PC-9 (cell line): Measurements from ENCODE around the gene CYP39A1. TPM values are rescaled to one million over a fixed set of nuclear protein-coding genes. Genes with fewer than 3 reads are reported as not detected.

Experiments
- BruUV-seq: library from RNA; stranded (reverse); fragments of 400-500 nt; replicated peaks from 2 replicates; lab custom pipeline; 2021; lab: Mats Ljungman, UMichigan
- CTCF ChIA-PET: fragments of 300-600 bp; sonication (Branson Sonifier 250); formaldehyde crosslinking; loops from one replicate; lab custom pipeline; 2022; ENCODE audit warnings: antibody characterized with exemption; lab: Charles Lee
- POLR2A ChIA-PET: fragments of 300-600 bp; sonication (Branson Sonifier 250); formaldehyde crosslinking; loops from one replicate; lab custom pipeline; 2022; ENCODE audit warnings: antibody characterized with exemption; ENCODE audit not compliant: unreplicated experiment; lab: Charles Lee
- DNase-seq, 2 experiments: peaks; one replicate each; pipeline versions ENCODE4 v3.0.0 to v3.0.0-alpha.2; 2015 to 2022; ENCODE audit warnings: mixed read lengths in 1 of 2
- H2AFZ ChIP-seq: fragments of 200-600 bp; sonication (generic); 2 replicates; pipeline ENCODE4 v1.8.1; 2017; ENCODE audit warnings: antibody characterized with exemption
- H3F3A ChIP-seq: fragments of 200-600 bp; sonication (generic); 2 replicates; pipeline ENCODE4 v1.8.1; 2017; ENCODE audit warnings: antibody characterized with exemption, mild to moderate bottlenecking, low read depth; ENCODE audit not compliant: insufficient read depth
- H3K27ac ChIP-seq: fragments of 200-600 bp; sonication (generic); 2 replicates; pipeline ENCODE4 v1.6.1; 2016; ENCODE audit warnings: mixed run types
- H3K27me3 ChIP-seq: fragments of 200-600 bp; sonication (generic); 2 replicates; pipeline ENCODE4 v1.6.1; 2016; ENCODE audit warnings: low read depth, mixed run types; ENCODE audit not compliant: insufficient read depth
- H3K36me3 ChIP-seq: fragments of 200-600 bp; sonication (generic); 2 replicates; pipeline ENCODE4 v1.6.1; 2016; ENCODE audit warnings: low read depth, mixed run types
- H3K4me1 ChIP-seq: fragments of 200-600 bp; sonication (generic); replicated peaks from 2 replicates; pipeline ENCODE4 v1.6.1; 2016; ENCODE audit warnings: mixed run types; ENCODE audit not compliant: insufficient read depth
- H3K4me2 ChIP-seq: fragments of 200-600 bp; sonication (generic); 2 replicates; pipeline ENCODE4 v1.6.1; 2017; ENCODE audit warnings: mixed run types
- H3K4me3 ChIP-seq: fragments of 200-600 bp; sonication (generic); 2 replicates; pipeline ENCODE4 v1.6.1; 2016; ENCODE audit warnings: mixed run types
- H3K79me2 ChIP-seq: fragments of 200-600 bp; sonication (generic); 2 replicates; pipeline ENCODE4 v1.6.1; 2017; ENCODE audit warnings: low read depth, mixed run types
- H3K9me2 ChIP-seq: fragments of 200-600 bp; sonication (generic); 2 replicates; pipeline ENCODE4 v1.8.1; 2017; ENCODE audit warnings: mild to moderate bottlenecking; ENCODE audit not compliant: insufficient read depth
- H3K9me3 ChIP-seq: fragments of 200-600 bp; sonication (generic); 2 replicates; pipeline ENCODE4 v1.8.1; 2016; ENCODE audit warnings: low read depth; ENCODE audit not compliant: insufficient read depth
- H4K20me1 ChIP-seq: fragments of 200-600 bp; sonication (generic); 2 replicates; pipeline ENCODE4 v1.8.1; 2017; ENCODE audit not compliant: insufficient read depth
- EZH2 ChIP-seq: fragments of 200-600 bp; sonication (generic); IDR thresholded peaks from 2 replicates; pipeline ENCODE4 v1.8.0; 2017; ENCODE audit warnings: antibody characterized with exemption, low read depth
- intact Hi-C: fragments of 100-400 bp; cut with micrococcal nuclease; formaldehyde crosslinking; loops from one replicate; pipeline ENCODE4 v1.10.0; 2022; ENCODE audit not compliant: unreplicated experiment
- total RNA-seq: library from RNA; stranded (reverse); gene quantifications from 2 replicates; pipeline ENCODE4 v1.2.3, GENCODE V29; 2021
- TF ChIP-seq, protein P1 (sequence below): fragments of 200-600 bp; sonication (generic); conservative IDR thresholded peaks from 2 replicates; pipeline ENCODE4 v1.6.1; 2017; ENCODE audit warnings: mixed run types, antibody characterized with exemption, mild to moderate bottlenecking, moderate library complexity

CYP39A1 gene
- total RNA-seq, 1 experiment from 2014 or later: 5.6 TPM

DNA sequence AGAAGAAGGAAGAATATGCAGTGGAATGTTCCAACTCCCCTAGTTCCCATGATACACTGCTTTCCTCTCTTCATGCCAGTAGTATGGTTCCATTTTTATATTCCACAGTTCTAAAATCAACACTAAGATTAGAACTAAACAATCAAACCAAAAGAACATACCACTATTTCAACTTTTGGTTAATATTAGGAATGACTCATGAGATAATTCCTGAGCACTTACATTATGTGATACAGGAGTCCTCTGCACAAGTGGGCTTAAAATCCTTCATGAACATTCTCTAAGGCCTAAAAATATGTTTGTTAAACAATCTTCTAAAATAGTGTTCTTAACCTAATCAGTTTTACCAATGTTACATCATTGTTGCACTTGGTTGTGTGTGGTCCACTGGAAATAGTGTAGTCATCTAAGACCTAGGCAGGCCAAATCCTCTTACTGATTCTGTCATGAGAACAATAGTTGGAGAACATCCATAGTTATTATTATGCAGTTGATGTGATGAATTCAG, 131.1 kb downstream of the CYP39A1 start:
- TF ChIP-seq, protein P1, sequence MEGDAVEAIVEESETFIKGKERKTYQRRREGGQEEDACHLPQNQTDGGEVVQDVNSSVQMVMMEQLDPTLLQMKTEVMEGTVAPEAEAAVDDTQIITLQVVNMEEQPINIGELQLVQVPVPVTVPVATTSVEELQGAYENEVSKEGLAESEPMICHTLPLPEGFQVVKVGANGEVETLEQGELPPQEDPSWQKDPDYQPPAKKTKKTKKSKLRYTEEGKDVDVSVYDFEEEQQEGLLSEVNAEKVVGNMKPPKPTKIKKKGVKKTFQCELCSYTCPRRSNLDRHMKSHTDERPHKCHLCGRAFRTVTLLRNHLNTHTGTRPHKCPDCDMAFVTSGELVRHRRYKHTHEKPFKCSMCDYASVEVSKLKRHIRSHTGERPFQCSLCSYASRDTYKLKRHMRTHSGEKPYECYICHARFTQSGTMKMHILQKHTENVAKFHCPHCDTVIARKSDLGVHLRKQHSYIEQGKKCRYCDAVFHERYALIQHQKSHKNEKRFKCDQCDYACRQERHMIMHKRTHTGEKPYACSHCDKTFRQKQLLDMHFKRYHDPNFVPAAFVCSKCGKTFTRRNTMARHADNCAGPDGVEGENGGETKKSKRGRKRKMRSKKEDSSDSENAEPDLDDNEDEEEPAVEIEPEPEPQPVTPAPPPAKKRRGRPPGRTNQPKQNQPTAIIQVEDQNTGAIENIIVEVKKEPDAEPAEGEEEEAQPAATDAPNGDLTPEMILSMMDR: no peak
- TF ChIP-seq EZH2: no peak
- no peaks in the 10 kb centered on the region for H3K9me3 ChIP-seq
- no peaks in the 10 kb centered on the region for H3K27me3 ChIP-seq
- ChIA-PET POLR2A (no interaction called here), CTCF (no interaction called here)
- no peaks in the 10 kb centered on the region for H3K36me3 ChIP-seq
- BruUV-seq: no TSS peak
- H3K27ac ChIP-seq: no peak overlapping the region
- no peak for DNase-seq
- H3F3A ChIP-seq: no peaks in the 10 kb centered on the region
- no peak overlapping the region for H3K4me2 ChIP-seq
- H3K9me2 ChIP-seq: no peaks in the 10 kb centered on the region
- intact Hi-C loops: no loop called here
- H3K4me1 ChIP-seq: no peaks in the 10 kb centered on the region
- no peak overlapping the region for H3K4me3 ChIP-seq
- no peaks in the 10 kb centered on the region for H3K79me2 ChIP-seq
- H2AFZ ChIP-seq: no peak overlapping the region
- H4K20me1 ChIP-seq: no peaks in the 10 kb centered on the region

DNA sequence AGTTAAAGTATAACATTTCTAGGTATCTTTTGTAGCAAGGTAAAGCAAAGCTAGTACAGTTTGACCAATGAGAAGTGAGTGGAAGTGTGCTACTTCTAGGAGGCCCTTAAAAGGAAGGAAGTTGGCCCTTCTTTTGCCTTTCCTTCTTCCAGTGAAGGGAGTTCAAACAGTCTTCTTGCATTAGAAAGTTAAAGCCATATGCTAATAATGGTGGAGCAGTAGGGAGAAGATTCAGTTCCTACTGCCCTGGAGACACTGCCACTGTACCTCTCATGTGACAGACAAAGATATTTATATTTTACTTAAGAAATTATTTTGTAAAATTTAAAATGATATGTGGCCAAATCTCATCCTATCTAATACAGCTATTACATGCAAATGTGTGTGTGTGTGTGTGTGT, 135.4 kb downstream of the CYP39A1 start:
- no peaks in the 10 kb centered on the region for H3F3A ChIP-seq
- no peaks in the 10 kb centered on the region for H3K36me3 ChIP-seq
- ChIA-PET CTCF (no interaction called here), POLR2A (no interaction called here)
- H4K20me1 ChIP-seq: no peaks in the 10 kb centered on the region
- no TSS peak for BruUV-seq
- H3K27ac ChIP-seq: no peak overlapping the region
- no peaks in the 10 kb centered on the region for H3K27me3 ChIP-seq
- no peak for DNase-seq
- no peaks in the 10 kb centered on the region for H3K79me2 ChIP-seq
- no peaks in the 10 kb centered on the region for H3K9me2 ChIP-seq
- H2AFZ ChIP-seq: no peak overlapping the region
- H3K9me3 ChIP-seq: no peaks in the 10 kb centered on the region
- no peaks in the 10 kb centered on the region for H3K4me1 ChIP-seq
- no peak overlapping the region for H3K4me2 ChIP-seq
- TF ChIP-seq, protein P1: no peak
- no peak for TF ChIP-seq EZH2
- intact Hi-C loops: no loop called here
- no peak overlapping the region for H3K4me3 ChIP-seq

DNA sequence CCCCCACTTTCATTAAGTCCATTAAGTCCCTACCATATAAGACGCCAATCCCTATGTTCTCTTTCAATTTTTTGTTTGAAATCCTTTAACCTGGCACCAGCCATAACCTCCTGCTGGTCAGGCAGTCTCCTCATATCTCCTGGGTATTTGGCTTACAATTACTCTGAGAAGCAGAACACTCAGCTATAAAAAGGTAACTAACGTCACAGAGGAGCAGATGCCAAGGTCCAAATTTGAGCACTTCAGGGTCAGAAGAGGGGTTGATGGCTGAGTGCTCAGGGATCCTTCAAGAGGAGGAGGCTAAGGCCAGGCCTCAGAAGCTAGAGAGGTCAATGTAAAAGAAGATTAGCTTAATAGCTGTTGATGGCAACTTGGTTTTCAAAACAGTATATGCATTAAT, 139.1 kb downstream of the CYP39A1 start:
- no peaks in the 10 kb centered on the region for H3K4me1 ChIP-seq
- H4K20me1 ChIP-seq: no peaks in the 10 kb centered on the region
- no peaks in the 10 kb centered on the region for H3F3A ChIP-seq
- no peak overlapping the region for H3K4me3 ChIP-seq
- H3K27ac ChIP-seq: no peak overlapping the region
- no peak overlapping the region for H3K4me2 ChIP-seq
- intact Hi-C loops: no loop called here
- TF ChIP-seq EZH2: no peak
- TF ChIP-seq, protein P1: no peak
- H3K9me2 ChIP-seq: no peaks in the 10 kb centered on the region
- CTCF ChIA-PET: no interaction called here
- H3K9me3 ChIP-seq: no peaks in the 10 kb centered on the region
- H3K27me3 ChIP-seq: no peaks in the 10 kb centered on the region
- H3K36me3 ChIP-seq: no peaks in the 10 kb centered on the region
- DNase-seq: no peak
- no TSS peak for BruUV-seq
- POLR2A ChIA-PET: no interaction called here
- H3K79me2 ChIP-seq: no peaks in the 10 kb centered on the region
- no peak overlapping the region for H2AFZ ChIP-seq
